Endothelial cell of umbilical vein (primary cell): ENCODE results near the gene JPH3. TPM values are rescaled to one million over a fixed set of nuclear protein-coding genes. Genes with fewer than 3 reads are reported as not detected.

Experiments
- BruUV-seq: library from RNA; stranded (reverse); fragments of 400-500 nt; replicated peaks from 2 replicates; lab custom pipeline; 2021; lab: Mats Ljungman, UMichigan
- CTCF ChIA-PET: fragments of 300-600, 350-600 bp; sonication (Branson Sonifier 250); formaldehyde crosslinking; loops from one replicate; lab custom pipeline; 2021; ENCODE audit warnings: antibody characterized with exemption, inconsistent platforms; lab: Charles Lee
- POLR2A ChIA-PET: fragments of 300-600, 350-600 bp; sonication (Branson Sonifier 250); formaldehyde crosslinking; loops from one replicate; lab custom pipeline; 2021; ENCODE audit warnings: antibody characterized with exemption, inconsistent platforms; lab: Charles Lee
- DNase-seq: peaks from one replicate; pipeline ENCODE4 v3.0.0-alpha.2; 2011; ENCODE audit warnings: low read depth, low spot score
- FAIRE-seq: peaks from 2 replicates; lab custom pipeline; 2011; peaks lifted over from hg19 to GRCh38; lab: Jason Lieb, UNC
- H2AFZ ChIP-seq: 2 replicates; pipeline ENCODE4 v1.6.0; 2012; ENCODE audit warnings: low read depth, low read length, control low read depth, inconsistent platforms
- H3K27ac ChIP-seq: 2 replicates; pipeline ENCODE4 v1.5.1; 2011; ENCODE audit warnings: low read depth, mild to moderate bottlenecking, control low read depth, low read length, moderate library complexity; ENCODE audit not compliant: insufficient read depth
- H3K27me3 ChIP-seq, 2 experiments: 2 replicates each; pipeline versions ENCODE4 v1.6.0 to v1.6.1; 2011; ENCODE audit warnings: low read length in 2 of 2, mixed read lengths in 1 of 2; ENCODE audit not compliant: control insufficient read depth in 2 of 2, insufficient read depth in 2 of 2
- H3K36me3 ChIP-seq, 2 experiments: 2 replicates in 1 of 2; 3 replicates in 1 of 2; pipeline ENCODE4 v1.5.1; 2011; ENCODE audit warnings: low read length in 2 of 2, mild to moderate bottlenecking in 1 of 2, moderate library complexity in 1 of 2; ENCODE audit not compliant: control insufficient read depth in 2 of 2, insufficient read depth in 2 of 2; ENCODE audit errors: extremely low read depth in 1 of 2
- H3K4me1 ChIP-seq: 3 replicates; pipeline ENCODE4 v1.5.1; 2011; ENCODE audit warnings: mild to moderate bottlenecking, low read length; ENCODE audit not compliant: control insufficient read depth, insufficient read depth; ENCODE audit errors: extremely low read depth
- H3K4me2 ChIP-seq: 2 replicates; pipeline ENCODE4 v1.6.1; 2011; ENCODE audit warnings: low read length, control low read depth, mixed read lengths; ENCODE audit not compliant: insufficient read depth
- H3K4me3 ChIP-seq, 3 experiments: fragments of 200-600 bp in 1 of 3; sonication (generic), shearing (Covaris generic) in 1 of 3; replicated peaks in 1 of 3; 2 replicates each; pipeline ENCODE4 v1.5.1; 2011 to 2016; ENCODE audit warnings: control low read depth in 3 of 3, low read length in 3 of 3, mild to moderate bottlenecking in 2 of 3, inconsistent platforms in 1 of 3, low read depth in 1 of 3, moderate library complexity in 1 of 3; ENCODE audit not compliant: insufficient read depth in 1 of 3
- H3K79me2 ChIP-seq: 2 replicates; pipeline ENCODE4 v1.6.0; 2012; ENCODE audit warnings: low read length, inconsistent platforms; ENCODE audit not compliant: control insufficient read depth, insufficient read depth
- H3K9ac ChIP-seq: replicated peaks from 2 replicates; pipeline ENCODE3; 2011; ENCODE audit warnings: low read length, control low read depth; ENCODE audit not compliant: insufficient read depth; ENCODE audit errors: extremely low read depth
- H3K9me1 ChIP-seq: replicated peaks from 3 replicates; pipeline ENCODE4 v1.6.0; 2011; ENCODE audit warnings: mild to moderate bottlenecking, low read length; ENCODE audit not compliant: control insufficient read depth, insufficient read depth; ENCODE audit errors: extremely low read depth
- H3K9me3 ChIP-seq: replicated peaks from 2 replicates; pipeline ENCODE4 v1.5.1; 2012; ENCODE audit warnings: low read length, inconsistent platforms; ENCODE audit not compliant: control insufficient read depth, insufficient read depth
- H4K20me1 ChIP-seq: replicated peaks from 2 replicates; pipeline ENCODE3; 2011; ENCODE audit warnings: mild to moderate bottlenecking, low read length; ENCODE audit not compliant: control insufficient read depth, insufficient read depth; ENCODE audit errors: extremely low read depth
- CTCF ChIP-seq, 2 donors: IDR thresholded peaks; 1 replicate in 1 of 2; 2 replicates in 1 of 2; pipeline ENCODE4 v1.5.1; 2011; ENCODE audit warnings: low read length in 2 of 2, mild to moderate bottlenecking in 2 of 2, moderate library complexity in 2 of 2, control low read depth in 1 of 2, inconsistent platforms in 1 of 2, low read depth in 1 of 2; ENCODE audit not compliant: insufficient read depth in 1 of 2; ENCODE audit errors: extremely low read depth in 1 of 2
- EZH2 ChIP-seq: IDR thresholded peaks from 2 replicates; pipeline ENCODE4 v1.6.1; 2012; ENCODE audit warnings: borderline replicate concordance, low read depth, mild to moderate bottlenecking, moderate library complexity, low read length, inconsistent platforms; ENCODE audit not compliant: severe bottlenecking
- FOS ChIP-seq: IDR thresholded peaks from 2 replicates; pipeline ENCODE4 v1.6.1; 2011; ENCODE audit warnings: mild to moderate bottlenecking, low read length, moderate library complexity, borderline replicate concordance; ENCODE audit not compliant: insufficient read depth
- GATA2 ChIP-seq: IDR thresholded peaks from 2 replicates; pipeline ENCODE4 v1.7.0; 2011; ENCODE audit warnings: low read depth, mild to moderate bottlenecking, moderate library complexity, mixed read lengths, low read length; ENCODE audit not compliant: insufficient read length, insufficient read depth
- JUN ChIP-seq: IDR thresholded peaks from 2 replicates; pipeline ENCODE4 v1.6.1; 2011; ENCODE audit warnings: borderline replicate concordance, low read depth; ENCODE audit not compliant: insufficient read length, insufficient read depth
- MYC ChIP-seq: IDR thresholded peaks from one replicate; pipeline ENCODE4 v1.6.1; 2011; ENCODE audit warnings: mild to moderate bottlenecking, low read depth, low read length
- POLR2A ChIP-seq: IDR thresholded peaks from 2 replicates; pipeline ENCODE4 v1.6.1; 2012; ENCODE audit warnings: low read depth, mild to moderate bottlenecking, control low read depth, low read length
- POLR2AphosphoS5 ChIP-seq: IDR thresholded peaks from 2 replicates; pipeline ENCODE4 v1.6.1; 2012; ENCODE audit warnings: low read depth, mild to moderate bottlenecking, control low read depth, low read length, moderate library complexity; ENCODE audit not compliant: insufficient read depth
- dilution Hi-C: fragments of 300-500 bp; cut with MboI; formaldehyde crosslinking; loops from one replicate; pipeline ENCODE4 v1.15.0; 2019; ENCODE audit warnings: low sequenced_read_pairs; ENCODE audit not compliant: extremely low pct_ligation_motif_present
- intact Hi-C: fragments of 100-400 bp; cut with micrococcal nuclease; formaldehyde crosslinking; loops from one replicate; pipeline ENCODE4 v1.10.0; 2022
- polyA plus RNA-seq, 4 experiments: library from polyadenylated mRNA; depleted of rRNA in 3 of 4; stranded (reverse) in 3 of 4; unstranded in 1 of 4; fragments of >200 nt; gene quantifications; 2 replicates each; pipeline versions ENCODE4 v1.2.1 to v1.2.3, GENCODE V29; 2011 to 2012; ENCODE audit warnings: missing spikeins in 1 of 4
- total RNA-seq: library from RNA; stranded (reverse); gene quantifications from 2 replicates; pipeline ENCODE4 v1.2.3, GENCODE V29; 2021
- TF ChIP-seq, protein P1 (sequence below): IDR thresholded peaks from 2 replicates; pipeline ENCODE4 v1.6.1; 2011; ENCODE audit not compliant: insufficient read depth, insufficient read length

JPH3 gene
- total and polyA plus RNA-seq, 2 donors (not counting 3 experiments of a cell fraction or from before 2014, with no cell fraction given): 0.22 to 0.30 TPM

DNA sequence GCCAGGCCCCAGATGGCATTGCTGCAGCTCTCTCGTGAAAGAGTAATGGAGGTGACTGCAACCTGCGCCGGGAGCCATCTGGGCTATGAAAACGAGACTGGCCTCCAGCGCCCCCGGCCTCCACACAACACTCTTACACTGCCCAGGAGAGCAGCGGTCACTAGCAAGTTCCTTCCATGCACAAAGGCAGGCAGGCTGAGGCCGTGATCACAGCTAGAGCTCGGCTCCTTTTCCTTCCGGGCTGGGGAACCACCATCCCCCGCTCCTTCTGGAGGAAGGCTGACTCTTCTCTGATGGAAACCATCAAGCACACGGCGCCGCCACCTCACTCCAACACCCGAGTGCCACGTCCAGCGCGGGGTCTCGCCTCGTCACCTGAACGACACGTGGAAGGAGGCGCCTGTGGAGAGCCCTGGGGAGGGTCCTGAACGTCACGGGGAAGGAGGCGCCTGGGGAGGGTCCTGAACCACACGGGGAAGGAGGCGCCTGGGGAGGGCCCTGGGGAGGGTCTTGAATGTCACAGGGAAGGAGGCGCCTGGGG lies 101.6 kb downstream of the JPH3 start:
- no peak overlapping the region for H3K27ac ChIP-seq
- DNase-seq: peak; percentile 32

More for the DNA sequence above, 101.6 kb downstream of the JPH3 start:
- no peaks in the 10 kb centered on the region for H3K9me3 ChIP-seq
- H3K4me3 ChIP-seq: no peak overlapping the region
- H3K9me1 ChIP-seq: no peaks in the 10 kb centered on the region
- H3K79me2 ChIP-seq: no peaks in the 10 kb centered on the region
- ChIA-PET POLR2A (no interaction called here), CTCF (interaction anchor here (1.1 to 2.6 kb wide), 5 partner anchors 10 to 115 kb away, joined by 3 to 15 read pairs (median 5); no protein-coding TSS in a partner anchor)
- no peak overlapping the region for H2AFZ ChIP-seq
- peaks cover 24% of the 10 kb centered on the region for H3K4me1 ChIP-seq
- dilution Hi-C loops (no loop called here), intact Hi-C loops (loop anchor here (1.0 to 2.0 kb wide), 2 partner anchors 65 to 116 kb away; no protein-coding TSS in a partner anchor)
- H3K4me2 ChIP-seq: no peak overlapping the region
- H3K36me3 ChIP-seq: peaks cover 0 to 7% of the 10 kb centered on the region in 2 experiments
- H3K9ac ChIP-seq: peak overlapping the region; percentile 16
- TF ChIP-seq, protein P1, sequence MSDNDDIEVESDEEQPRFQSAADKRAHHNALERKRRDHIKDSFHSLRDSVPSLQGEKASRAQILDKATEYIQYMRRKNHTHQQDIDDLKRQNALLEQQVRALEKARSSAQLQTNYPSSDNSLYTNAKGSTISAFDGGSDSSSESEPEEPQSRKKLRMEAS: no peak
- TF ChIP-seq CTCF (IDR thresholded peaks at IDR 0.05; ENCODE audit: extremely low read depth in 1 of 2, insufficient read depth in 1 of 2, low read depth in 1 of 2, low read length in 2 of 2): no peak
- TF ChIP-seq GATA2: no peak
- TF ChIP-seq JUN: no peak
- TF ChIP-seq MYC: no peak
- TF ChIP-seq POLR2AphosphoS5: no peak
- TF ChIP-seq FOS: no peak
- no peak for TF ChIP-seq EZH2
- TF ChIP-seq POLR2A: no peak
- H4K20me1 ChIP-seq: no peaks in the 10 kb centered on the region
- no TSS peak for BruUV-seq
- peak; percentile 86 for FAIRE-seq
- H3K27me3 ChIP-seq: no peaks in the 10 kb centered on the region
